Neural progenitor cell (in vitro differentiated cells): Measurements from ENCODE around the gene GFOD2. TPM values are rescaled to one million over a fixed set of nuclear protein-coding genes. Genes with fewer than 3 reads are reported as not detected.

Experiments used
- DNase-seq: peaks from one replicate; pipeline ENCODE4 v3.0.0-alpha.2; 2016; ENCODE audit warnings: low spot score
- H2AFZ ChIP-seq: fragments of 200-600 bp; sonication (generic); replicated peaks from 2 replicates; pipeline ENCODE4 v1.6.1; 2016; ENCODE audit warnings: antibody characterized with exemption
- H3F3A ChIP-seq: fragments of 200-600 bp; sonication (generic); 2 replicates; pipeline ENCODE4 v1.6.1; 2016; ENCODE audit warnings: antibody characterized with exemption, low read depth
- H3K27ac ChIP-seq: fragments of 200-600 bp; sonication (generic); 2 replicates; pipeline ENCODE4 v1.5.1; 2016; ENCODE audit warnings: mild to moderate bottlenecking
- H3K27me3 ChIP-seq: fragments of 200-600 bp; sonication (generic); 2 replicates; pipeline ENCODE4 v1.6.1; 2016; ENCODE audit warnings: mild to moderate bottlenecking, moderate library complexity
- H3K36me3 ChIP-seq: fragments of 200-600 bp; sonication (generic); 2 replicates; pipeline ENCODE4 v1.5.1; 2016
- H3K4me1 ChIP-seq: fragments of 200-600 bp; sonication (generic); 2 replicates; pipeline ENCODE4 v1.6.1; 2016; ENCODE audit warnings: mixed run types
- H3K4me2 ChIP-seq: fragments of 200-600 bp; sonication (generic); 2 replicates; pipeline ENCODE4 v1.6.1; 2016
- H3K4me3 ChIP-seq: fragments of 200-600 bp; sonication (generic); 2 replicates; pipeline ENCODE4 v1.5.1; 2016
- H3K79me2 ChIP-seq: fragments of 200-600 bp; sonication (generic); 2 replicates; pipeline ENCODE4 v1.6.1; 2016; ENCODE audit warnings: low read depth
- H3K9ac ChIP-seq: fragments of 200-600 bp; sonication (generic); 2 replicates; pipeline ENCODE4 v1.6.1; 2016
- H3K9me3 ChIP-seq: fragments of 200-600 bp; sonication (generic); 2 replicates; pipeline ENCODE4 v1.5.1; 2016; ENCODE audit warnings: low read depth
- H4K20me1 ChIP-seq: fragments of 200-600 bp; sonication (generic); 2 replicates; pipeline ENCODE4 v1.6.1; 2016; ENCODE audit warnings: low read depth
- H3K27ac Mint-ChIP-seq: 3 replicates; pipeline ENCODE4 v1.8.0; 2021; ENCODE audit warnings: mixed read lengths
- H3K27me3 Mint-ChIP-seq: 2 replicates; pipeline ENCODE4 v1.8.0; 2022; ENCODE audit warnings: low read depth, mild to moderate bottlenecking, inconsistent platforms, moderate library complexity, mixed read lengths; ENCODE audit not compliant: insufficient read depth
- H3K36me3 Mint-ChIP-seq: 3 replicates; pipeline ENCODE4 v1.8.0; 2021; ENCODE audit warnings: mixed read lengths
- H3K4me1 Mint-ChIP-seq: 3 replicates; pipeline ENCODE4 v1.8.0; 2021; ENCODE audit warnings: mixed read lengths
- H3K4me3 Mint-ChIP-seq: 3 replicates; pipeline ENCODE4 v1.8.0; 2021; ENCODE audit warnings: mild to moderate bottlenecking, moderate library complexity, mixed read lengths
- H3K9me3 Mint-ChIP-seq: 3 replicates; pipeline ENCODE4 v1.8.0; 2020; ENCODE audit warnings: mixed read lengths
- CTCF ChIP-seq: fragments of 200-600 bp; sonication (generic); IDR thresholded peaks from 2 replicates; pipeline ENCODE4 v1.5.1; 2017; ENCODE audit warnings: antibody characterized with exemption, mild to moderate bottlenecking
- EZH2 ChIP-seq: fragments of 200-600 bp; sonication (generic); IDR thresholded peaks from 2 replicates; pipeline ENCODE4 v1.6.1; 2017; ENCODE audit warnings: antibody characterized with exemption, mild to moderate bottlenecking, moderate library complexity
- EZH2phosphoT487 ChIP-seq: fragments of 200-600 bp; sonication (generic); IDR thresholded peaks from 2 replicates; pipeline ENCODE4 v1.6.1; 2017; ENCODE audit warnings: antibody characterized with exemption
- total RNA-seq: library from RNA; depleted of rRNA; stranded (reverse); fragments of >200 nt; gene quantifications from 2 replicates; pipeline ENCODE4 v1.2.3, GENCODE V29; 2015; ENCODE audit warnings: low replicate concordance

GFOD2 gene
- total RNA-seq, 1 donor from 2014 or later = 13.2 TPM

- peaks cover 2% of the 10 kb centered on the region for H3K4me1 Mint-ChIP-seq
- H3K4me3 Mint-ChIP-seq = no peak overlapping the region
- no peak overlapping the region for H3K9ac ChIP-seq
- TF ChIP-seq CTCF (no peak), EZH2phosphoT487 (no peak), EZH2 (no peak)
- peaks cover 17% of the 10 kb centered on the region for H3K36me3 Mint-ChIP-seq
- peaks cover 23% of the 10 kb centered on the region for H4K20me1 ChIP-seq
- H3K27me3 Mint-ChIP-seq = peaks cover 5% of the 10 kb centered on the region
- no peak overlapping the region for H2AFZ ChIP-seq
- no peaks in the 10 kb centered on the region for H3K9me3 ChIP-seq
- H3K36me3 ChIP-seq = no peaks in the 10 kb centered on the region
- no peak for DNase-seq
- H3K4me2 ChIP-seq = no peak overlapping the region
- H3K4me1 ChIP-seq = peaks cover 8% of the 10 kb centered on the region
- no peak overlapping the region for H3K27ac Mint-ChIP-seq
- H3K27ac ChIP-seq = no peak overlapping the region
- no peaks in the 10 kb centered on the region for H3K79me2 ChIP-seq
- no peaks in the 10 kb centered on the region for H3F3A ChIP-seq
- no peaks in the 10 kb centered on the region for H3K27me3 ChIP-seq
- H3K4me3 ChIP-seq = no peak overlapping the region
- H3K9me3 Mint-ChIP-seq = no peaks in the 10 kb centered on the region
Observed at GRCh38 chr16:67761924-67762323, 42.8 kb upstream of the GFOD2 start.

GRCh38 chr16:67760956-67761230 is 41.8 kb upstream of the GFOD2 start:
- no peaks in the 10 kb centered on the region for H3K27me3 ChIP-seq
- Mint-ChIP-seq H3K36me3 (peaks cover 8% of the 10 kb centered on the region), H3K9me3 (no peaks in the 10 kb centered on the region), H3K27me3 (peaks cover 2% of the 10 kb centered on the region), H3K4me3 (no peak overlapping the region), H3K4me1 (no peaks in the 10 kb centered on the region), H3K27ac (no peak overlapping the region)
- H3K36me3 ChIP-seq = no peaks in the 10 kb centered on the region
- H3K9ac ChIP-seq = no peak overlapping the region
- no peak overlapping the region for H3K27ac ChIP-seq
- H3K9me3 ChIP-seq = no peaks in the 10 kb centered on the region
- no peak overlapping the region for H3K4me3 ChIP-seq
- no peak overlapping the region for H3K4me2 ChIP-seq
- no peak overlapping the region for H2AFZ ChIP-seq
- H3K4me1 ChIP-seq = no peaks in the 10 kb centered on the region
- no peak for DNase-seq
- TF ChIP-seq EZH2phosphoT487 = no peak
- no peak for TF ChIP-seq EZH2
- no peak for TF ChIP-seq CTCF
- no peaks in the 10 kb centered on the region for H3K79me2 ChIP-seq
- peaks cover 23% of the 10 kb centered on the region for H4K20me1 ChIP-seq
- no peaks in the 10 kb centered on the region for H3F3A ChIP-seq

GRCh38 chr16:67760206-67760955 is 41.3 kb upstream of the GFOD2 start:
- no peaks in the 10 kb centered on the region for H3K36me3 ChIP-seq
- no peak overlapping the region for H3K27ac ChIP-seq
- no peak overlapping the region for H3K4me2 ChIP-seq
- H3K9me3 ChIP-seq = no peaks in the 10 kb centered on the region
- no peak overlapping the region for H3K4me3 ChIP-seq
- no peaks in the 10 kb centered on the region for H3K27me3 ChIP-seq
- Mint-ChIP-seq H3K9me3 (no peaks in the 10 kb centered on the region), H3K36me3 (peaks cover 7% of the 10 kb centered on the region), H3K27me3 (peaks cover 2% of the 10 kb centered on the region), H3K27ac (no peak overlapping the region), H3K4me3 (no peak overlapping the region), H3K4me1 (no peaks in the 10 kb centered on the region)
- no peak for DNase-seq
- no peaks in the 10 kb centered on the region for H3F3A ChIP-seq
- peaks cover 23% of the 10 kb centered on the region for H4K20me1 ChIP-seq
- TF ChIP-seq EZH2 (no peak), EZH2phosphoT487 (no peak), CTCF (no peak)
- peak overlapping the region; percentile 22 for H3K9ac ChIP-seq
- no peaks in the 10 kb centered on the region for H3K79me2 ChIP-seq
- H2AFZ ChIP-seq = no peak overlapping the region
- H3K4me1 ChIP-seq = no peaks in the 10 kb centered on the region
